NCI-H748 (cell line): Measurements from ENCODE around the gene ZNF511.
A peak's percentile ranks its signal among the peaks of the same experiment; 100 is the strongest.

Experiments used
- DNase-seq: peaks from one replicate; lab custom pipeline; 2025; ENCODE audit not compliant: unreplicated experiment; lab: John Stamatoyannopoulos, UW

Gene ZNF511

GRCh38 chr10:133334503-133335245, 26.0 kb downstream of the ZNF511 start:
- peak; percentile 17 for DNase-seq

DNA sequence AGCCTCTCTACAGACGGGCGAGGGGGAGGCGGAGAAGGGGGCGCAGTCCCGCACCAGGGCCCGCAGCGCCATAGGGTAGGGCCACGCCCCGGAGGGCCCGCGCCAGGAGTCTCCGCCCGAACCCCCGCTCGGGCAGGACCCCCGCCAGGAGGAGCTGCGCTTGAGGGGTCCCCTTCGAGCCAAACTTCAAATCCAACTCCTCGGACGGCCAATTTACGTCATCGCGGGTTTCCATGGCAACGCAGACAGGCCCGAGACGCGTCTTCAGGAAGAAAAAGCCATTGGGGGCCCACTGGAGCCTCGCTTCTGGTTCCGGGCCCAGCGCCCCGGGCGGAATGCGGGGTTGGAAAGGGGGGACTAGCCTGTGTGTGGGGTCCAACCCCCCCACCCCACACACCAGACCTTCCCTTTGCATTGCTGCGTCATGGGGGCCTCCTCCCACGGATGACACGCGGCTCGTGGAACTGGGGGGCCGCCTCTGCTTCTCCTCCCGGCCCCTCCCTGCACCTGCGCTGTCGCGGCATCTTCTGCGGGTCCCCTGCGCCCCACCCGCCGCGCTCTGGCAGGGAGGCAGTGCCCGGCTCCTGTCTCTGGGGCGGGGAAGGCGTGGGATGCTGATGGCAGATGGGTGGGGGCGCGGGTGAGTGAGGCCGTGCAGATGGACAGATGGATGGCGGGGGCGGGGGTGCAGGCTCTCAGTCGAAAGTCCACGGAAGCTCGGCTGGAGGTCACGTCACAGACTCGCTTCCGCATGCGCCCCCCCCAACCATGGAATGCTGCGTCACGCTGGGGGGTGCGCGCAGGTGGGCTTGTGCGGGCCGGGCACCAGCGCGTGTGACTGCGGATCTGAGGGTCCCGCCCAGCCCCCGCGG, 26.8 kb downstream of the ZNF511 start:
- peak; percentile 38 for DNase-seq

GRCh38 chr10:133336118-133336576, 27.4 kb downstream of the ZNF511 start:
- DNase-seq: no peak

GRCh38 chr10:133336577-133337369, 28.1 kb downstream of the ZNF511 start, which contains the start of gene CALY:
TSS of gene CALY (minus strand) at chr10:133336896. CDS start at chr10:133328989, 7,907 bp downstream.
- DNase-seq: peak; percentile 56

DNA sequence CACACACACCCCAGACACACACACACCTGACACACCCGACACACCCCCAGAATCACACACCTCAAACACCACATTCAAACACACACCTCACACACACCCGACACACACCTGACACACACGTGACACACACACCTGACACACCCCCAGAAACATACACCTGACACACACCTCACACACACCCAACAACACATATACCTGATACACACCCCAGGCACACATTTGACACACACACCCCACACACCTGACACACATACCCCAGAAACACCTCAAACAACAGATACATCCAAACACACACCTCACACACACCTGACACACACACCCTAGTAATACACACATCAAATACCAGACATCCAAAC, 28.6 kb downstream of the ZNF511 start:
- no peak for DNase-seq

DNA sequence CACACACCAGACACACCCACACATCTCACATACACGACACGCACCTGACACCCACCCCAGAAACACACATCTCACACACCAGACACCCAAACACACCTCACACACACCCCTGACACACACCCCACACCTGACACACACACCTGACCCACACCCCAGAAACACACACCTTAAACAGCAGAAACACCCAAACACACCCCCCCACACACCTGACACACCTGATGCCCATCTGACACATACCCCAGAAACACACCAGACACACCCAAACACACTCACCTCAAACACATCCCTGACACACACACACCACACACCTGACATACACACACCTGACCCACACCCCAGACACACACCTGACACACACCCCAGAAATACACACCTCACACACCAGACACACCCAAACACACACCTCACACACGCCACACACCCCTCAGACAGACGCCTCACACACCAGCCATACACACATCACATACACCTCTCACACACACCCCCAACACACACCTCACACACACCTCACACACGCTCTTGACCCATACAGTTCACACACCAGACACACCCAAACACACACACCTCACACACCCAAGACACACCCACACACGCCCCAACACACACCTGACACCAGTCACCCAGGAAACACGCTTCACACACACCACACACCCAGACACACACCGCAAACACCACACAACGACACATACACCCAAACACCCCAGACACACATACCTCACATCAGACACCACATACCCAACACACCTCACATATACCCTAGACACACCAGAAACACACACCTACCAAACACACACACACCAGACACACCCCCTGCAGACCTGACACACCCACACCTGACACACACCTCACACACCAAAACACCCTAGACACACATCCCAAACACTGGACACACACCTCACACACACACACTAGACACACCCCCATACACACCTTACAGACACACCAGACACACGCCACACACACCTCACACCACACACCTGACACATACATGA, 29.7 kb downstream of the ZNF511 start:
- no peak for DNase-seq

DNA sequence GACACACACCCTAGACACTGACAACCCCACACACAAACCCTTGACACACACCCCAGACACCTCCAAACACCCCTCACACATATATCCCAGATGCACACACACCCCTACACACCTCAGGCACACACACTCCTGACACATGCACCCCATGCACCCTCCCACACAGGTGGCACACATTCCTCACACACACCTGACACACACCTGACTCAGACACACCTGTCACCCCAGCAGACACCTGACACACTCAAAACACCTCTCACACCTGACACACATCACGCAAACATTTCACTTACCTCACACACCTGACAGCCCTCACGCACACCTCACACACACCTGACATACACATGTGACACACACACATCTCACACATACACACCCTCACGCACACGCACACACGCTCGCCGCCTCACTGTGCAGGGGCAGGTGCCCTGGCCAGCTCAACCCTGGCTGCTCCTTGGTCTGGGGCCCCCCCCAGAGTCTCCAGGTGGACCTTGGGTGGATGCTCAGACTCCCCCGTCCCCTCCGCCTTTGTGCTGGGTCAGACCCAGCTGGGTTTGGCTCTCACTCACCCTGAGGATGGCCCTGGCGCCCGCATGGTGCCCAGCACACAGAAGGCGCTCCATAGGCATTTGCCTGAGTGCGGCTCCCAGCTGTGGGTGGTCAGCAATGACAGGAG, 31.1 kb downstream of the ZNF511 start:
- DNase-seq: no peak

DNA sequence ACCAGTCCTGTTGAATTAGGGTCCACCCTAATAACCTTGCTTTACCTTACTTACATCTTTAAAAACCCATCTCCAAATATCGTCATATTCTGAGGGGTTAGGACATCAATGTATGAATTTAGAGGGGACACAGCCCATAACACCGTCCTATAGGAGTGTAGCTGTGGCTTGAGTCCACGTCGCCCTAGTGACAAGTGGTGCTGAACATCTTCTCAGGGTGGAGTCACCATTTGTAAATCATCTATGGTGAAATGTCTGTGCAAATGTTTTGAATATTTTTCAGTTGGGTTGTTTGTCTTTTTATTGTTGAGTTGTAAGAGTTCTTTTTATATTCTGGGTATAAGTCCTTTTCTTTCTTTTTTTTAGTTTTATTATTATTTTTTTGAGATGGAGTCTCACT, 33.3 kb downstream of the ZNF511 start:
- DNase-seq: no peak

DNA sequence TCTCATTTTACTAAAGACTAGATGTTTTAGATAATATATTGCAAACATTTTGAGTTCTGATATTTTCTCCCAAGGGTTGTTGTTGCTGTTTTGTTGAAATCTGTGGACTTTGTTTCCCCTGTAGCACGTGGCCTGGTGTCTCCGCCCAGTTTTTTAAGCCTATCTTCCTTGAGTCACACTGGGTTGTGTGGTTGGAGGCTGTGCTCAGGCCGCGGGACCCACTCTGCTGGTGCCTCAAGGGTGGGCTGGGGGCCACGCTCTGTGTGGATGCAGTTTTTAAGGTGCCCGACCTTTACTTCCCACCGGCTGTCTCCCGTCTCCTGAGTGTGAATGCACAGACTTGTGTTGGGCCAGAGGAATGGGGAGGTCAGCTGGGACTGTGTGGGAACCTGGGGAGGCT, 34.2 kb downstream of the ZNF511 start:
- no peak for DNase-seq

- no peak for DNase-seq
Measured at GRCh38 chr10:133343558-133343957, 34.8 kb downstream of the ZNF511 start.

DNA sequence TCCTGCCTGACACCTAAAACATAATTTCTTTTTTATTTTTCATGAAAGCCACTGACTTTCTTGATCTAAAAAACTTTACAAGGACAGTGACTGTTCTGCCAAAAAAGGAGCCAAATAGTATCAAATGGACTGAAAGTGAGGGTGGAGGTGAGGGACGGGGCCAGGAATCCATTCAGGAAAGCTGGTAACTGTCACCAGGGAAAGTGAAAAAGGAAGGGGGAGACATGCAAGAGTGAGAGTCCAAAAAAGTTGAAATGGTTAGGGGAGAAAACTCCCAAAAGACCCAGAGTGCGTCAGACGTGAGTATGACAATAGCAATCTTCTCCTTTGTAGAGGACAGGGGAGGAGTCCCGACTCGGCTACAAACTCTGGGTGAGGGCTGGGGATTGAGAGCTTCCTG, 35.5 kb downstream of the ZNF511 start:
- DNase-seq: no peak

GRCh38 chr10:133346413-133346812, 37.7 kb downstream of the ZNF511 start:
- DNase-seq: peak; percentile 16

- no peak for DNase-seq
Measured at GRCh38 chr10:133347710-133348517, 39.2 kb downstream of the ZNF511 start.

- no peak for DNase-seq
Measured at GRCh38 chr10:133349160-133349568, 40.5 kb downstream of the ZNF511 start.

DNA sequence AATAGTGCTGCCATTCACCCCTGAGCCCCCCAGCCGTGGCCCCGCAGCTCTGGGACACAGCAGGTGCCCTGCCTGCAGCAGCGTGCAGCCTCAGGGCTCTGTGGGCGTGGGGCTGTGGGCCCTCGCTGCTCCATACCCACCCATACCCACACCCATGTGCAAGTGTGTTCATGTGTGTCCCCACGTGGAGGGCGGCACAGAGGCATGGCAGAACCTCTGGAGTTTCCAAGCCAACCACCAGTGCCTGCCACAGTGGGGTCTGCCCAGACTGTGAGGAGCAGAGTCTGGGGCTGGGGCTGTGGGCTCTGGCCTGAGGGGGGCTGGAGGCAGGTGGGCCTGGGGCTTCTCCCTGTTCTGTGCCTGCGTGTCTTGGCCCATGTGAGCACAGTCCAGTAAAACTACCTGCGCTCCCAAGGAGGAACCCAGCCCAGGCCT, 40.9 kb downstream of the ZNF511 start:
- DNase-seq: no peak

GRCh38 chr10:133350283-133350949, 41.7 kb downstream of the ZNF511 start:
- DNase-seq: no peak

- DNase-seq: no peak
Measured at GRCh38 chr10:133350950-133351329, 42.2 kb downstream of the ZNF511 start.
